AG04450 (cell line): ENCODE results near the gene SULT6B1. TPM values are rescaled to one million over a fixed set of nuclear protein-coding genes. Genes with fewer than 3 reads are reported as not detected.

Source experiments
- CTCF ChIA-PET: fragments of 300-600, 350-600 bp; formaldehyde crosslinking; extraction: SDS; loops from one replicate; lab custom pipeline; 2022; ENCODE audit warnings: antibody characterized with exemption, inconsistent platforms; lab: Charles Lee
- POLR2A ChIA-PET: fragments of 350-600 bp; formaldehyde crosslinking; extraction: SDS; loops from one replicate; lab custom pipeline; 2021; ENCODE audit warnings: antibody characterized with exemption, inconsistent platforms; lab: Yijun Ruan, JAX
- DNase-seq: peaks from one replicate; pipeline ENCODE4 v3.0.0-alpha.2; 2011; ENCODE audit warnings: low read depth, low spot score
- H3K27ac ChIP-seq: one replicate; pipeline ENCODE4 v1.5.1; 2012; ENCODE audit warnings: low read depth, low read length, control low read depth
- H3K27me3 ChIP-seq: one replicate; pipeline ENCODE4 v1.6.0; 2012; ENCODE audit warnings: low read length; ENCODE audit not compliant: control insufficient read depth, insufficient read depth
- H3K4me3 ChIP-seq: 2 replicates; pipeline ENCODE4 v1.5.1; 2011; ENCODE audit warnings: mild to moderate bottlenecking, low read depth, low read length, control low read depth
- H3K9me3 ChIP-seq: 2 replicates; pipeline ENCODE4 v1.5.1; 2012; ENCODE audit warnings: low read length; ENCODE audit not compliant: control insufficient read depth, insufficient read depth
- CTCF ChIP-seq: IDR thresholded peaks from 2 replicates; pipeline ENCODE4 v1.5.1; 2011; ENCODE audit warnings: low read depth, low read length, control low read depth, inconsistent platforms
- polyA plus RNA-seq: library from polyadenylated mRNA; depleted of rRNA; stranded (reverse); fragments of >200 nt; gene quantifications from 2 replicates; pipeline ENCODE4 v1.2.3, GENCODE V29; 2011

The SULT6B1 gene
- polyA plus RNA-seq, 1 experiment: not detected

- H3K4me3 ChIP-seq: no peak overlapping the region
- no peak overlapping the region for H3K27ac ChIP-seq
- ChIA-PET CTCF (no interaction called here), POLR2A (interaction anchor here (0.7 kb wide), 1 partner anchor 11 kb away, joined by 15 read pairs; no protein-coding TSS in a partner anchor)
- H3K9me3 ChIP-seq: no peaks in the 10 kb centered on the region
- no peaks in the 10 kb centered on the region for H3K27me3 ChIP-seq
- TF ChIP-seq CTCF: no peak
- no peak for DNase-seq
These were observed 1.8 kb upstream of the SULT6B1 start for GRCh38 chr2:37190290-37190689.

- no peak for DNase-seq
- TF ChIP-seq CTCF: no peak
- H3K27me3 ChIP-seq: no peaks in the 10 kb centered on the region
- no peaks in the 10 kb centered on the region for H3K9me3 ChIP-seq
- H3K27ac ChIP-seq: no peak overlapping the region
- POLR2A ChIA-PET: no interaction called here
- no peak overlapping the region for H3K4me3 ChIP-seq
- CTCF ChIA-PET: interaction anchor here (0.8 to 2.4 kb wide), 2 partner anchors 10 to 21 kb away, joined by 3 to 12 read pairs; no protein-coding TSS in a partner anchor
These were observed 1.1 kb upstream of the SULT6B1 start for GRCh38 chr2:37189452-37190153.

- Histone ChIP-seq H3K27ac (no peak overlapping the region), H3K4me3 (no peak overlapping the region), H3K9me3 (no peaks in the 10 kb centered on the region), H3K27me3 (no peaks in the 10 kb centered on the region)
- no peak for TF ChIP-seq CTCF
- no peak for DNase-seq
- CTCF ChIA-PET: interaction anchor here (0.7 to 3.8 kb wide), 3 partner anchors 14 to 695 kb away, joined by 3 to 16 read pairs (median 7); no protein-coding TSS in a partner anchor
- POLR2A ChIA-PET: interaction anchor here (1.4 kb wide), 1 partner anchor 25 kb away, joined by 6 read pairs; the partner anchor contains the start of gene EIF2AK2
These were observed 6.5 kb downstream of the SULT6B1 start for GRCh38 chr2:37181726-37182684.

GRCh38 chr2:37180640-37181039 lies 7.8 kb downstream of the SULT6B1 start:
- DNase-seq: no peak
- Histone ChIP-seq H3K27ac (no peak overlapping the region), H3K9me3 (no peaks in the 10 kb centered on the region), H3K27me3 (no peaks in the 10 kb centered on the region), H3K4me3 (no peak overlapping the region)
- no peak for TF ChIP-seq CTCF
- ChIA-PET CTCF (interaction anchor here (0.6 to 1.5 kb wide), 4 partner anchors 10 to 697 kb away, joined by 3 to 6 read pairs (median 3); no protein-coding TSS in a partner anchor), POLR2A (interaction anchor here (0.7 to 1.4 kb wide), 2 partner anchors 24 to 1357 kb away, joined by 3 to 6 read pairs; partner anchors contain the start of gene EIF2AK2)
